Hypothalamus (tissue), 51 donors: ENCODE data around the gene TRAPPC10.
"Not testable (repeated sequence)": the region's sequence is repeated elsewhere in the genome, so short reads cannot be mapped to it uniquely, and the experiment has no call there.

Source experiments
- DNase-seq, 51 donors: peaks; one replicate each; lab custom pipeline; 2025; lab: John Stamatoyannopoulos, UW

Gene TRAPPC10

DNA sequence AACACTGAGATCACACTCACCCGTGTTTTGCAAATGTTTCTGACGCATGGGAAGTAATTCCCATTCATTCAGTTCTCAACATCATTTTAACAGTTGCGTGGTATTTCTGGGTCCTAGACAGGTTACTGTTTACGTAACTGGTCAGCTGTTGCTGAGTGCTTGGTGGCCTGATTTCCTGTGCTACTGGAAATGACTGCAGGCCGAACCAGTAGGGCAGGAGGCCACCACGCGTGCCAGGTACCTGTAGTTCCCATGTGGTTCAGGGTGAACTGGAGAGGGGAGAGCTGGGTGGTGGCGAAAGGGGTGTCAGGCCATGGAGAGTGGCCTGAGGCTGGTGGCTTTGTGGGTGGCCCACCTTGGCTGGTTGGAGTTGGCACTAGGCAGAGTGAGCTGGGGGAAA, 122.6 kb downstream of the TRAPPC10 start:
- not testable (repeated sequence) for DNase-seq

DNA sequence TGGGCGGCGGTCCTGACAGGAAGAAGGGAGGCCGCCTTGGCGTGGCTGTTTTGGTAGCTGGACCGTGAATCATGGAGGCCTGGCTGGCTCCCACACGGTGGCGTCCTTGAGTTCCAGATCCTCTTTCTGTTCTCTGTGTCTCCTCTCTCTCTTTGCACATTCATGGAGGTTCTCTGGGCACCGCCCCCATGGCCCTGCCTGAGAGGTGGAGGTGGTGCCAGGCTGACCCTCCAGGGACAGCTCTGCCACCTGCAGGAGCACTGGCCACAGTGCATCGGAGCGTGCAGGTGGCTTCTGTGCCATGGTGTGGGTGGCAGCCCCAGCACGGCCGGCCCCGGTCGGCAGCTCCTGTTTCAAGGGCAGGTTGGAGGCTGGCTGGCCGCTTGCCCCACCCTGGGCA, 125.9 kb downstream of the TRAPPC10 start:
- DNase-seq, result not testable (repeated sequence)

DNA sequence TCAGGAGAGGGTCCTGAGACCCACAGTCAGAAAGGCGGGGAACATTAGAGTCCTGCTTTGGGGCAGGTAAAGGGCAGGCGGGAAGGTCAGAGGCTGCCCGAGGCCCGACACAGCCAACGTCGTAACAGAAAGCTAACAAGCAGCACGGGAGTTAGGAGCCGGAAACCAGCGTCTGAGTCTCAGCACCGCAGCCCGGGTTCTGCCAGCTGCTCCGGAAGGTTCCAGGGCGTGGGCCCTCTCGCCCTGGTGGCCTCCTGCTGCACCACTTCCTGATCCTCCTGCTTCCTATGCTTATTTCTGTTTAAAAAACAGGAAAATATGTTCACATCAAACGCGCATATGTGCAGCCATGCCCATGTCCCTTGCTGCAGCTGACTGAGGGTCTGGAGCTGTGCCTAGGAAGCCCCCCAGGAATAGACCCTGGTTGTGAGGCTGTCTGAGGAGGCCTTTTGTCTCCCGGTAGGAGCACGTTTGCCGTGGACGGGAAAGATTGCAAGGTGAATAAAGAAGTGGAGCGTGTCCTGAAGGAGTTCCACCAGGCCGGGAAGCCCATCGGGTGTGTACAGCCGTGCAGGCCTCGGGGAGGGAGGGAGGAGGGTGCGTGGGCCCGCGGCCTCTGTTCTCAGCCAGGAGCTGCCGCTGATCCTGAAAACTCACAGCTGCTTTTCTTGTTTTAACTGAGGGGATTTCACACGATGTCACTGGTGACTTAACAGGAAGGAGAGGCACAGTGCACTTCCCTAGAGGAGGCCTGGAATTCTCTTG, 127.9 kb downstream of the TRAPPC10 start:
- not testable (repeated sequence) for DNase-seq

GRCh38 chr21:44140552-44140932, 128.4 kb downstream of the TRAPPC10 start:
- not testable (repeated sequence) for DNase-seq

- DNase-seq, result not testable (repeated sequence)
These were observed 130.4 kb downstream of the TRAPPC10 start for GRCh38 chr21:44142470-44142869.

- not testable (repeated sequence) for DNase-seq
These were observed 131.3 kb downstream of the TRAPPC10 start for GRCh38 chr21:44143380-44143779.

DNA sequence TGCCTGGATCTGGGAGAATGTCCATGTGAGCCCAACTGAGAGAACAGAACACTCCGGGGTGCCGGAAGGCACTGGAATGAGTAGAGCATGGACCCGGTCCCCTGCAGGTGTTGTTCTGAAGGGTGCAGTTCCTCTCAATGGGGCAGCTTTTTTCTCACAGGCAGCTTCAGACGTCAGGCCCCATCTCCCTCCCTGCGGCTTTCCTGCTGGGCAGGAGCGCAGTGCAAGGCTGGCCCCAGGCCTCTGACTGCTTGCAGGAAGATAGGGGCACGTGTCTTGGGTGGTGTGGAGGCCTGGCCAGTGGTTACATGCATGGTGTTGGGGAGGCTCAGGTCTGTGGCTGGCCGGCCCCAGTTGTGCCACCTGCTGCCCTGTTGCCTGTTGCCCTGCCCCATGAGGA, 131.9 kb downstream of the TRAPPC10 start:
- DNase-seq, result not testable (repeated sequence)

GRCh38 chr21:44144784-44145602, 132.9 kb downstream of the TRAPPC10 start:
- not testable (repeated sequence) for DNase-seq

DNA sequence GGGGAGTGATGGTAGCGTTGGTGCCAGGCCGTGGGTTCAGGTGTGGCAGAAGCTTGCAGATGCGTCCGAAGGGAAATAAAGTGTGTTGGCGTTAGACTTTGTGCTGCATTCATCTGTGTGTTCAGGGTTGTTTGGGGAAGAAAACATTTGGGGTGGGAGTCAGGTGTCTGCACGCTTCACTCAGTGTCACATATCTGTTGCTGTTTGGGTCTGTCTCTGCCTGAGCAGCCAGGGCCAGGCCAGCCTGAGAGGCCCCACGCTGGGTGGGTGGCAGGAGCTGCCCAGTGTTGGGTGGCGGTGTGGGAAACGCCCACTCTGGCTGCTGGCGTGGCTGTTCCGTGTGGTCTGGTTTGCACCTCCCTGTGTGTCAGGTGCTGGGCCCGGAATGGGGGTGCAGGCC, 133.5 kb downstream of the TRAPPC10 start:
- not testable (repeated sequence) for DNase-seq

DNA sequence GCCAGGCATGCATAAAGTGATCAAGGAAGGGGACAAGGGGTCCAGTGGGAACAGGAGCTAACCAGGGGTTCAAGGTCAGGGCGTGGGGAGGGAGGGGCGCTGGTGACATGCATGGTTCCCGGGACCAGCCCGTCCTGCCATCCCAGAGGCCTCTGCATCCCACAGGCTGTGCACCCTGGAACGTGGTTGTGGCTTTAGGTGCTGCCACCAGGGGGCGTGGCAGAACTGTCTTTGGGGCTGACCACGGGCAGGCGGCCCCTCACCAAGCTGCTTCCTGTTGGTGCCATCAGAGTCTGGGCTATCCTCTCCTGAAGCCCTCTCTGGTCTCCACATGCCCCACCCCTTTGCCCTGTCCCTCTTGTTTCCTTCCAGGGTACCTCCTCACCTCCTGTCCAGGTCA, 135.0 kb downstream of the TRAPPC10 start:
- not testable (repeated sequence) for DNase-seq

- DNase-seq, result not testable (repeated sequence)
These were observed 138.1 kb downstream of the TRAPPC10 start for GRCh38 chr21:44150255-44150654.

- not testable (repeated sequence) for DNase-seq
These were observed 141.2 kb downstream of the TRAPPC10 start for GRCh38 chr21:44153214-44153888.

GRCh38 chr21:44153889-44154228, 141.8 kb downstream of the TRAPPC10 start:
- DNase-seq, result not testable (repeated sequence)

DNA sequence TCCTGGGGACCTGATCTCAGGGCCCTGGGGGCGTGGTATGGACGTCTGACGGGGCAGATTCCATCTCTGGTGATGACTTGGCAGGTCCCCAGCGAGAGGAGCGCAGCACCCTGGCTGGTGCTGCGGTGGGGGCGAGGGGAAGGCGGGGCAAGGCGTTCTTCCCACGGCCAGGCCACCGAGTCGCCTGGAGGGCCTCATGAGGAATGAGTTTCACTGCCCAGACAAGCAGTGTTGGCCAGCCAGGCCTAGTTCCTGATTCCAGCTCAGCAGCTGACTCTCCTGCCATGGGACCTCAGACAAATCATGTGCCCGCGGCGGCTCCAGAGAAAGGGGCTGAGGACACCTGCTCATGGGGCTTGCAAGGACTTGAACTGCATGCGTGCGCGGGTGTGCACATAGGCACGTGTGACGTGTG, 142.7 kb downstream of the TRAPPC10 start:
- DNase-seq, result not testable (repeated sequence)

- DNase-seq, result not testable (repeated sequence)
These were observed 143.3 kb downstream of the TRAPPC10 start for GRCh38 chr21:44155231-44155993.

DNA sequence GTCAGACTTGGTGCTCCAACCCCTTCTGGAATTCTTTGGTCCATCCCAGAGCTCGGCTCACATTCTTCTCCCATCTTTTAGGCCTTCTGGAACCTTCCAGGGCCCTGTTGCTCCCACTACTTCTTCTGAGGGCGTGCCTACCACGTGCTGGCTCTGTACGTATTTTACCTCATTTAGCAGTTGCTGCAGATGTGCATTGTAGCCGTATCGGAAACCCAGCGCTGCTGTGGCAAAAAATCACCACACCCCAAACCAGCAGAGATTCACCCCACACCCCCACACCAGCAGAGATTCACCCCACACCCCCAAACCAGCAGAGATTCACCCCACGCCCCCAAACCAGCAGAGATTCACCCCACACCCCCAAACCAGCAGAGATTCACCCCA, 143.9 kb downstream of the TRAPPC10 start:
- DNase-seq, result not testable (repeated sequence)
